Ishikawa (cell line): ENCODE measurements around the gene RAD50.

Experiments used
- CEBPB ChIP-seq: IDR thresholded peaks from 2 replicates; pipeline ENCODE4 v1.6.1; 2012
- EGR1 ChIP-seq: IDR thresholded peaks from 2 replicates; pipeline ENCODE4 v1.6.1; 2012
- EP300 ChIP-seq: IDR thresholded peaks from 2 replicates; pipeline ENCODE4 v1.6.1; 2012; ENCODE audit warnings: borderline replicate concordance
- FOXM1 ChIP-seq: IDR thresholded peaks from 2 replicates; pipeline ENCODE4 v1.6.1; 2012; ENCODE audit warnings: low read depth, borderline replicate concordance
- MAX ChIP-seq: IDR thresholded peaks from 2 replicates; pipeline ENCODE4 v1.6.1; 2012
- NFIC ChIP-seq: IDR thresholded peaks from 2 replicates; pipeline ENCODE4 v1.6.1; 2012
- RAD21 ChIP-seq: IDR thresholded peaks from 2 replicates; pipeline ENCODE4 v1.6.1; 2012; ENCODE audit warnings: low read depth
- REST ChIP-seq: IDR thresholded peaks from 2 replicates; pipeline ENCODE4 v1.6.1; 2012; ENCODE audit warnings: low read depth, mild to moderate bottlenecking
- TAF1 ChIP-seq: IDR thresholded peaks from 2 replicates; pipeline ENCODE4 v1.6.1; 2012; ENCODE audit warnings: low read depth, mild to moderate bottlenecking
- YY1 ChIP-seq: IDR thresholded peaks from 2 replicates; pipeline ENCODE4 v1.6.1; 2012; ENCODE audit warnings: low read depth
- ZBTB7A ChIP-seq: IDR thresholded peaks from 2 replicates; pipeline ENCODE4 v1.6.1; 2012; ENCODE audit warnings: low read depth

DNA sequence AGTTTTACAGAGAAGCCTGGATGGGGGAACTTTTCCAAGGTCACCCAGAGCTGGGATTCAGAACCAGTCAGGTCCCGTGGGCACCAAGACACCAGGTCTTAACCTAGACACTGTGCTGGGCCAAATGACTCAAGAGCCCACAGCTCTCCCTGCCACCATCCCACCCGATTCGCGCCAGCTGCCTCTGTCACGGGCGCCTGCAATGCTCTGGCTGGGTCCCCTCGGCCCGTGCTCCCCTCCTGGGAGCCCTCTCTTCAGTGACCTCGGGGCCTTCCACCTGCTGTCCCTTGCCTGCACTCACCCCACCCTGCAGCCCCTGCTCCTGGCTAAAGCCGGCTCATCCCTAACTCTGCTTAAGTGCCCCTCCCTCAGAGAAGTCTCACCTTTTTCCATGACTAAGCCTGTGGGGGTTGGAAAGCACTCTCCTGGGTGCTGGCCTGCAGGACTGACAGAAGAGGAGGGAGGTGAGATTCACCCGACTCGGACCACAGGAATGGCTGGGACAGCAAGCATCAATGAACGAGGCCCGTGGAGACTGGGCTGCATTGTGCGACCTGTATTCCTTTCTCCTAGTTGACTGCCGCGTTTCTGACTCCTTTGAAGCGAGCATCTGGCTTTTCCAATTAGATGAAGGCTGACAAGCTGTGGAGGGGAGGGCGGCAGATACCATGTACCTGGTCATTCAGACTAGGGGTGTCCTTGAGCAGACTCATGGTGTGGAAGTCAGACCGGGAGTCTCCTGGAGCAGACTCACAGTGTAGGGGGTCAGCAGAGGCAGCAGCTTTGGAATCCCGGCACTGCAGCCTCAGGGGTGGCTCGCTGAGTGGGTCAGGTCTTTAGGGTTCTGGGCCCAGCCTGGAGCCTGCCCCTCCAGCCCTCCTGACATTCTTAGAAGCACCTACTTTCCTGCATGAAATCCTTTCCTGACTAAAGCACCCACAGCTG, 111.3 kb downstream of the RAD50 start:
- TF ChIP-seq MAX (no peak), RAD21 (no peak), TAF1 (no peak), ZBTB7A (no peak), YY1 (no peak), NFIC (no peak), EP300 (no peak), FOXM1 (no peak), REST (no peak), CEBPB (no peak), EGR1 (no peak)
